Dermis blood vessel endothelial cell (primary cell): ENCODE results near the gene PTPN21. TPM values are rescaled to one million over a fixed set of nuclear protein-coding genes. Genes with fewer than 3 reads are reported as not detected.

Experiments
- DNase-seq: peaks from one replicate; pipeline ENCODE4 v3.0.0; 2010
- total RNA-seq: library from RNA; depleted of rRNA; stranded (reverse); fragments of >200 nt; gene quantifications from 2 replicates; pipeline ENCODE4 v1.2.3, GENCODE V29; 2014

PTPN21 gene
- total RNA-seq, 1 donor from 2014 or later = 7.3 TPM

DNA sequence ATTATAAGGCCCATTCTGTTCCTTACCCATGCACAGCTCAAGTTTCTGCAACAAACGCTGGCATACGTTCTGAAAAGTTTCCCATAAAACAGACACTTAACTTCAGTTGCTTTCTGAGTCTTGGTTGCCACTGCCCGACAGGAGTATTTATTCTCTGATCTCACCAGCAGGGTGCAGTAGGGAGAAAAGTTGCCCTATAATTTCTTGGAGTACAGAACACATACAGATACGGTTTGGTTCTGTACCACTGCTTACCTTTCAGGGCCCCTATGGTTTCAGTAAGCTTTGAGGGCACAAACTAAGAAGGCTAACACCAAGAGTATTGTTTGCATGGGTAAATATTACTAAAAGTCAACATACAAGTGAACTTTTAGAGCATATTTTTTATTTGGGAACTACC is 91.5 kb downstream of the PTPN21 start:
- DNase-seq = peak; percentile 42

DNA sequence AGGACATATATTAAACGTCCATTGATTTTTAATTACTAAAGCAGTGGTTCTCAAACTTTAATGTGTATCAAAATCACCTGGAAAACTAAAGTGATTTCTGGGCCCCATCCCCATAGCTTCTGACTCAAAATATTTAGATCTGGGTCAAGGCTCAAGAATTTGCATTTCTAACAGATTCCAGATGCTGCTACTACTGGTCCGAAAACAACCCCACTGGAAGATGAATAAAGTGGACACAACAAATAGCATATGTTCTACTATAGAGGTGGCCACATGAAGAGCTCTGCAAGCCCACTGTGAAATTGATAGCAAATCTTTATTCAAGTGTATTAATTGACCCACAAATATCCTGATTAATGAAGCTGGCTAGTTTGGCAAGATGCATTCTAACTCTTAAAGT is 99.9 kb downstream of the PTPN21 start:
- no peak for DNase-seq

- no peak for DNase-seq
Measured at GRCh38 chr14:88452231-88452630, 102.6 kb downstream of the PTPN21 start.

GRCh38 chr14:88439088-88439487 is 115.7 kb downstream of the PTPN21 start:
- no peak for DNase-seq

DNA sequence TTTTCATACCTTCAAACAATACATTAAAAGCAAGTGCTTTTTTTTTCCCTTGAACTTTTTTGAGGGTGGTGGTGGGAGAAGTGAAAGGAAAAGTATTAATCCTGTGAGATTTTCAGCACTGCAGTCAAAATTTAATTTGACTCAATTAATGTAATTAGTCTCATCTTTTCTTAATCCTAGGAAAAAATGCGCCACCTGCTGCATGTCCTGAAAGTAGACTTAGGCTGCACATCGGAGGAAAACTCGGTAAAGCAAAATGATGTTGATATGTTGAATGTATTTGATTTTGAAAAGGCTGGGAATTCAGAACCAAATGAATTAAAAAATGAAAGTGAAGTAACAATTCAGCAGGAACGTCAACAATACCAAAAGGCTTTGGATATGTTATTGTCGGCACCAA is 117.1 kb downstream of the PTPN21 start:
- DNase-seq = peak; percentile 21

GRCh38 chr14:88430976-88431375 is 123.8 kb downstream of the PTPN21 start:
- DNase-seq = no peak

GRCh38 chr14:88426271-88426670 is 128.5 kb downstream of the PTPN21 start:
- DNase-seq = no peak

- no peak for DNase-seq
Measured at GRCh38 chr14:88424573-88424972, 130.2 kb downstream of the PTPN21 start.

GRCh38 chr14:88422919-88423650 is 131.7 kb downstream of the PTPN21 start:
- DNase-seq = no peak

GRCh38 chr14:88422047-88422446 is 132.8 kb downstream of the PTPN21 start:
- no peak for DNase-seq

DNA sequence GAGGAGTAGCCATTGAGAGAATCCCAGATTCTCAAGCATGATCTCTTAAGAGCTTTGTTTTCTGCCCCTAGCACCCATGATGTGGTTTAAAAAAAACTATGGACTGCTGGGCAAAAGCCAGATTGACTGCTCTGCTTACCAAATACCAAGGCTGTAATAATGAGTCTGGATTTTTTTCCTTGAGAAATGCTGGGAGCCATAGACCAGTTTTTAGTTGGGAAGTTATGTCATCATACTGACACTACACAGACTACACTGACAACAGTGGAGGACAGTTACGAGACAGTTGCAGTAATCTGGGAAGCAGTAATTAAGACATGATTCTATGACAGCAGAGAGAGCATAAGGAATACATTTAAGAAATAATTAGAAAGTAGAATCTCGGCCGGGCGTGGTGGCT is 133.5 kb downstream of the PTPN21 start:
- DNase-seq = no peak

DNA sequence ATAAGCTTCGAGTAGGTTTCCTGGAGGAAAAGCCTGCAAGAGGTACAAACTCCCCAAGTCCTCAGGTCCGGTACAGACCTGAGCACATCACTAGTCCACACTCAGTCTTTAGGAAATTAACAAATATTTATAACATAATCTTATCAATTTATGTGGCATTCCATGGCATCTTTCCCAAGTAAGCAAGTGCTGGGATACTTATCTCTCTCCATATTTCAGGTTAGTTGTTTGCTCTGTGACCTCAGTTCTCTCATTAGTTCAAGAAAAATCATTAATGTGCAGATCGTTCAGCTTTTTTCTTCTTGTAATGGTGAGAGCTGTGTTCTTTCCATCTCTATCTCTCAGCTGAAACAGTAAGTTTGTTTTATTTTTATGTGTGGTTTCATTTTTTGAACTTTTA is 134.6 kb downstream of the PTPN21 start:
- DNase-seq = no peak

GRCh38 chr14:88417594-88417993 is 137.2 kb downstream of the PTPN21 start:
- no peak for DNase-seq

Other genes starting within 250 kb of the PTPN21 start
- gene KCNK10, start 231.7 kb downstream of the PTPN21 start, total RNA-seq = not detected in 2 replicates
- 8.0 and 8.8 TPM in 2 replicates for gene SPATA7, start 169.3 kb downstream of the PTPN21 start, total RNA-seq
- gene ZC3H14, start 8.0 kb upstream of the PTPN21 start, total RNA-seq = 61.4 and 65.9 TPM in 2 replicates
- gene EML5, start 237.9 kb upstream of the PTPN21 start, total RNA-seq = under 0.01 and 0.19 TPM in 2 replicates